K562 (cell line): ENCODE measurements around the gene POLA1. TPM values are rescaled to one million over a fixed set of nuclear protein-coding genes. Genes with fewer than 3 reads are reported as not detected.

Source experiments
- ATAC-seq: fragments of 200-7000 bp; cut with Tn5 transposase; 3 replicates; pipeline ENCODE4 v1.9.1; 2020; ENCODE audit warnings: moderate library complexity
- BruUV-seq: library from RNA; stranded (reverse); fragments of 400-500 nt; replicated peaks from 2 replicates; lab custom pipeline; 2021; lab: Mats Ljungman, UMichigan
- CTCF ChIA-PET: fragments of 300-600 bp; formaldehyde crosslinking; extraction: SDS; loops from one replicate; lab custom pipeline; 2021; ENCODE audit warnings: low intra/inter-chr PET ratio; lab: Yijun Ruan, JAX
- POLR2A ChIA-PET: fragments of 300-600, 350-650 bp; sonication (Branson Sonifier 250); formaldehyde crosslinking; extraction: SDS; loops from one replicate; lab custom pipeline; 2021; ENCODE audit warnings: antibody characterized with exemption, inconsistent platforms; lab: Yijun Ruan, JAX
- DNase-seq, 4 experiments: peaks; one replicate each; pipeline versions ENCODE4 v3.0.0 to v3.0.0-alpha.2; 2011 to 2018; ENCODE audit warnings: low spot score in 3 of 4, mixed read lengths in 3 of 4; ENCODE audit errors: extremely low read depth in 1 of 4
- FAIRE-seq: peaks from 2 replicates; lab custom pipeline; 2011; peaks lifted over from hg19 to GRCh38; lab: Jason Lieb, UNC
- H2AFZ ChIP-seq: 2 replicates; pipeline ENCODE4 v1.6.0; 2011; ENCODE audit warnings: low read depth, low read length, control low read depth, inconsistent platforms
- H3K27ac ChIP-seq: fragments of 200-600 bp; 3 replicates; pipeline ENCODE4 v1.8.0; 2011; ENCODE audit warnings: low read depth, mild to moderate bottlenecking, control low read depth, inconsistent platforms, low read length, moderate library complexity, mixed read lengths; ENCODE audit errors: extremely low read depth
- H3K27me3 ChIP-seq, 2 experiments: fragments of 300-600 bp in 1 of 2; 2 replicates in 1 of 2; 3 replicates in 1 of 2; pipeline versions ENCODE4 v1.6.0 to v1.8.0; 2011; ENCODE audit warnings: inconsistent platforms in 2 of 2, low read length in 2 of 2, mild to moderate bottlenecking in 1 of 2, mixed read lengths in 1 of 2, moderate library complexity in 1 of 2; ENCODE audit not compliant: control insufficient read depth in 2 of 2, insufficient read depth in 2 of 2
- H3K36me3 ChIP-seq: fragments of 300-600 bp; 3 replicates; pipeline ENCODE4 v1.8.0; 2011; ENCODE audit warnings: mild to moderate bottlenecking, low read length, inconsistent platforms; ENCODE audit not compliant: control insufficient read depth, insufficient read depth
- H3K4me1 ChIP-seq, 2 experiments: fragments of 200-600 bp in 1 of 2; replicated peaks in 1 of 2; 2 replicates in 1 of 2; 3 replicates in 1 of 2; pipeline versions ENCODE4 v1.5.1 to v1.8.0; 2011; ENCODE audit warnings: inconsistent platforms in 2 of 2, low read length in 2 of 2, mild to moderate bottlenecking in 1 of 2, mixed read lengths in 1 of 2, moderate library complexity in 1 of 2; ENCODE audit not compliant: control insufficient read depth in 2 of 2, insufficient read depth in 2 of 2
- H3K4me2 ChIP-seq: 2 replicates; pipeline ENCODE4 v1.6.1; 2011; ENCODE audit warnings: low read length, control low read depth, inconsistent platforms, mixed read lengths; ENCODE audit not compliant: insufficient read depth
- H3K4me3 ChIP-seq: fragments of 200-600 bp; sonication (generic), shearing (Covaris generic); 2 replicates; pipeline ENCODE4 v1.5.1; 2016; ENCODE audit warnings: control low read depth, inconsistent platforms
- H3K79me2 ChIP-seq: fragments of 200-600 bp; 3 replicates; pipeline ENCODE4 v1.8.0; 2011; ENCODE audit warnings: low read length, inconsistent platforms; ENCODE audit not compliant: control insufficient read depth, insufficient read depth
- H3K9ac ChIP-seq, 2 experiments: 2 replicates each; pipeline versions ENCODE4 v1.6.0 to v1.6.1; 2011; ENCODE audit warnings: low read depth in 2 of 2, low read length in 2 of 2, control low read depth in 1 of 2, inconsistent platforms in 1 of 2, mild to moderate bottlenecking in 1 of 2, mixed read lengths in 1 of 2; ENCODE audit not compliant: insufficient read depth in 1 of 2
- H3K9me1 ChIP-seq: one replicate; pipeline ENCODE4 v1.6.0; 2011; ENCODE audit warnings: inconsistent platforms, mild to moderate bottlenecking, low read length, moderate library complexity; ENCODE audit not compliant: control insufficient read depth, insufficient read depth
- H3K9me3 ChIP-seq: replicated peaks from 2 replicates; pipeline ENCODE4 v1.5.1; 2011; ENCODE audit warnings: low read depth, low read length, inconsistent platforms; ENCODE audit not compliant: control insufficient read depth, insufficient read depth
- H4K20me1 ChIP-seq: replicated peaks from 2 replicates; pipeline ENCODE4 v1.6.1; 2011; ENCODE audit warnings: low read length, inconsistent platforms, mixed read lengths; ENCODE audit not compliant: control insufficient read depth, insufficient read depth
- CSDE1 ChIP-seq, 2 experiments: fragments of 450-650 bp; IDR thresholded peaks; 2 replicates each; pipeline ENCODE4 v1.6.1; 2016; ENCODE audit warnings: mild to moderate bottlenecking in 1 of 2
- HDGF ChIP-seq: fragments of 450-650 bp; IDR thresholded peaks from 2 replicates; pipeline ENCODE4 v1.6.1; 2016
- KLF13 ChIP-seq: fragments of 450-650 bp; IDR thresholded peaks from 2 replicates; pipeline ENCODE4 v1.6.1; 2016; ENCODE audit warnings: missing genetic modification characterization, low read depth, mild to moderate bottlenecking, missing compliant biosample characterization, moderate library complexity, borderline replicate concordance
- RB1 ChIP-seq: fragments of 450-650 bp; IDR thresholded peaks from 2 replicates; pipeline ENCODE4 v1.6.1; 2017; ENCODE audit warnings: low read depth, mild to moderate bottlenecking
- SMAD4 ChIP-seq: fragments of 250-450 bp; sonication (Bioruptor Pico); conservative IDR thresholded peaks from 2 replicates; pipeline ENCODE4 v1.8.0; 2021; ENCODE audit warnings: inconsistent platforms, mild to moderate bottlenecking, moderate library complexity
- WGBS: fragments of 100-300 bp; shearing (Covaris generic); methylation state at CpG from one replicate; pipeline ENCODE4 v1.1.6; 2016; ENCODE audit warnings: low coverage, mixed read lengths; ENCODE audit not compliant: insufficient coverage; ENCODE audit errors: missing lambda C conversion rate; 5-methylcytosine and 5-hydroxymethylcytosine counted together
- in situ Hi-C: fragments of 300-500 bp; cut with MboI; formaldehyde crosslinking; loops from 4 replicates; pipeline ENCODE4 v1.15.0; 2018; ENCODE audit warnings: inconsistent platforms, mixed read lengths
- intact Hi-C: fragments of 100-400 bp; cut with micrococcal nuclease; formaldehyde crosslinking; loops from 2 replicates; pipeline ENCODE4 v1.14.2; 2022
- polyA plus RNA-seq, 8 experiments: library from polyadenylated mRNA; depleted of rRNA in 4 of 8; stranded (reverse) in 5 of 8; unstranded in 3 of 8; fragments of >200 nt; fragmentation: Nextera tagmentation in 2 of 8; fragmentation: Illumina TruSeq in 1 of 8; extraction: Ambion mirVana in 2 of 8; extraction: Trizol in 1 of 8; gene quantifications; 2 replicates each; pipeline versions ENCODE4 v1.2.1 to v1.2.3, GENCODE V29; 2011 to 2014; ENCODE audit warnings: inconsistent platforms in 1 of 8, missing spikeins in 1 of 8
- total RNA-seq, 7 experiments: library from RNA; depleted of rRNA in 6 of 7; stranded (reverse); fragments of >200 nt in 6 of 7; fragmentation: Illumina TruSeq in 2 of 7; extraction: Trizol in 2 of 7; gene quantifications; 2 replicates each; pipeline versions ENCODE4 v1.2.1 to v1.2.3, GENCODE V29; 2011 to 2021; ENCODE audit warnings: low replicate concordance in 1 of 7
- TF ChIP-seq, protein P1 (sequence below): fragments of 450-650 bp; IDR thresholded peaks from 2 replicates; pipeline ENCODE4 v1.6.1; 2016; ENCODE audit warnings: low read depth
- TF ChIP-seq, protein P2 (sequence below), 2 experiments: fragments of 200-800 bp in 1 of 2; sonication (Bioruptor generic) in 1 of 2; sonication (generic) in 1 of 2; formaldehyde crosslinking in 1 of 2; IDR thresholded peaks in 1 of 2; conservative IDR thresholded peaks in 1 of 2; 2 replicates each; pipeline versions ENCODE4 v1.5.0 to v1.6.1; 2016 to 2020; ENCODE audit warnings: missing compliant biosample characterization in 1 of 2, missing genetic modification characterization in 1 of 2, missing genetic modification reagents in 1 of 2
- TF ChIP-seq, protein P3 (sequence below): sonication (generic); formaldehyde crosslinking; IDR thresholded peaks from 2 replicates; pipeline ENCODE4 v1.8.0; 2022; ENCODE audit warnings: missing genetic modification reagents, mild to moderate bottlenecking, moderate library complexity, borderline replicate concordance
- TF ChIP-seq, protein P4 (sequence below): sonication (generic); formaldehyde crosslinking; IDR thresholded peaks from 2 replicates; pipeline ENCODE4 v1.9.0; 2022; ENCODE audit warnings: mild to moderate bottlenecking, missing genetic modification reagents

The POLA1 gene
- total and polyA plus RNA-seq, 9 of the 15 experiments (the other 6 are each of a cell fraction or from before 2014, with no cell fraction given), result 8.6 to 48.4 (median 27.4) TPM

- peaks cover 0 to 15% of the 10 kb centered on the region in 2 experiments; a peak in 3 of 5 replicates for H3K4me1 ChIP-seq
- DNase-seq (no peak), ATAC-seq (no peak), FAIRE-seq (no peak)
- no peaks in the 10 kb centered on the region for H3K36me3 ChIP-seq
- in situ Hi-C loops (no loop called here), intact Hi-C loops (loop anchor here (5.0 kb wide), 2 partner anchors 118 to 272 kb away; no protein-coding TSS in a partner anchor)
- TF ChIP-seq, protein P1, sequence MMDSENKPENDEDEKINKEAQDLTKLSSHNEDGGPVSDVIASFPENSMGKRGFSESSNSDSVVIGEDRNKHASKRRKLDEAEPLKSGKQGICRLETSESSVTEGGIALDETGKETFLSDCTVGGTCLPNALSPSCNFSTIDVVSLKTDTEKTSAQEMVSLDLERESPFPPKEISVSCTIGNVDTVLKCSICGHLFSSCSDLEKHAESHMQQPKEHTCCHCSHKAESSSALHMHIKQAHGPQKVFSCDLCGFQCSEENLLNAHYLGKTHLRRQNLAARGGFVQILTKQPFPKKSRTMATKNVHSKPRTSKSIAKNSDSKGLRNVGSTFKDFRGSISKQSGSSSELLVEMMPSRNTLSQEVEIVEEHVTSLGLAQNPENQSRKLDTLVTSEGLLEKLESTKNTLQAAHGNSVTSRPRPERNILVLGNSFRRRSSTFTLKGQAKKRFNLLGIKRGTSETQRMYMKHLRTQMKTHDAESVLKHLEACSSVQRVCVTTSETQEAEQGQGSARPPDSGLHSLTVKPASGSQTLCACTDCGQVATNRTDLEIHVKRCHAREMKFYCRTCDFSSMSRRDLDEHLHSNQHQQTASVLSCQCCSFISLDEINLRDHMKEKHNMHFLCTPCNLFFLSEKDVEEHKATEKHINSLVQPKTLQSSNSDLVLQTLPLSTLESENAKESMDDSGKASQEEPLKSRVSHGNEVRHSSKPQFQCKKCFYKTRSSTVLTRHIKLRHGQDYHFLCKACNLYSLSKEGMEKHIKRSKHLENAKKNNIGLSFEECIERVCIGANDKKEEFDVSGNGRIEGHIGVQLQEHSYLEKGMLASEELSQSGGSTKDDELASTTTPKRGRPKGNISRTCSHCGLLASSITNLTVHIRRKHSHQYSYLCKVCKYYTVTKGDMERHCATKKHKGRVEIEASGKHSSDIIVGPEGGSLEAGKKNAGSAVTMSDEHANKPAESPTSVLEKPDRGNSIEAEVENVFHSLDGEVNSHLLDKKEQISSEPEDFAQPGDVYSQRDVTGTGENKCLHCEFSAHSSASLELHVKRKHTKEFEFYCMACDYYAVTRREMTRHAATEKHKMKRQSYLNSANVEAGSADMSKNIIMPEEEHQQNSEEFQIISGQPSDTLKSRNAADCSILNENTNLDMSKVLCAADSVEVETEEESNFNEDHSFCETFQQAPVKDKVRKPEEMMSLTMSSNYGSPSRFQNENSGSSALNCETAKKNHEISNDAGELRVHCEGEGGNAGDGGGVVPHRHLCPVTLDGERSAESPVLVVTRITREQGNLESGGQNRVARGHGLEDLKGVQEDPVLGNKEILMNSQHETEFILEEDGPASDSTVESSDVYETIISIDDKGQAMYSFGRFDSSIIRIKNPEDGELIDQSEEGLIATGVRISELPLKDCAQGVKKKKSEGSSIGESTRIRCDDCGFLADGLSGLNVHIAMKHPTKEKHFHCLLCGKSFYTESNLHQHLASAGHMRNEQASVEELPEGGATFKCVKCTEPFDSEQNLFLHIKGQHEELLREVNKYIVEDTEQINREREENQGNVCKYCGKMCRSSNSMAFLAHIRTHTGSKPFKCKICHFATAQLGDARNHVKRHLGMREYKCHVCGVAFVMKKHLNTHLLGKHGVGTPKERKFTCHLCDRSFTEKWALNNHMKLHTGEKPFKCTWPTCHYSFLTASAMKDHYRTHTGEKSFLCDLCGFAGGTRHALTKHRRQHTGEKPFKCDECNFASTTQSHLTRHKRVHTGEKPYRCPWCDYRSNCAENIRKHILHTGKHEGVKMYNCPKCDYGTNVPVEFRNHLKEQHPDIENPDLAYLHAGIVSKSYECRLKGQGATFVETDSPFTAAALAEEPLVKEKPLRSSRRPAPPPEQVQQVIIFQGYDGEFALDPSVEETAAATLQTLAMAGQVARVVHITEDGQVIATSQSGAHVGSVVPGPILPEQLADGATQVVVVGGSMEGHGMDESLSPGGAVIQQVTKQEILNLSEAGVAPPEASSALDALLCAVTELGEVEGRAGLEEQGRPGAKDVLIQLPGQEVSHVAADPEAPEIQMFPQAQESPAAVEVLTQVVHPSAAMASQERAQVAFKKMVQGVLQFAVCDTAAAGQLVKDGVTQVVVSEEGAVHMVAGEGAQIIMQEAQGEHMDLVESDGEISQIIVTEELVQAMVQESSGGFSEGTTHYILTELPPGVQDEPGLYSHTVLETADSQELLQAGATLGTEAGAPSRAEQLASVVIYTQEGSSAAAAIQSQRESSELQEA, result no peak
- TF ChIP-seq, protein P2, sequence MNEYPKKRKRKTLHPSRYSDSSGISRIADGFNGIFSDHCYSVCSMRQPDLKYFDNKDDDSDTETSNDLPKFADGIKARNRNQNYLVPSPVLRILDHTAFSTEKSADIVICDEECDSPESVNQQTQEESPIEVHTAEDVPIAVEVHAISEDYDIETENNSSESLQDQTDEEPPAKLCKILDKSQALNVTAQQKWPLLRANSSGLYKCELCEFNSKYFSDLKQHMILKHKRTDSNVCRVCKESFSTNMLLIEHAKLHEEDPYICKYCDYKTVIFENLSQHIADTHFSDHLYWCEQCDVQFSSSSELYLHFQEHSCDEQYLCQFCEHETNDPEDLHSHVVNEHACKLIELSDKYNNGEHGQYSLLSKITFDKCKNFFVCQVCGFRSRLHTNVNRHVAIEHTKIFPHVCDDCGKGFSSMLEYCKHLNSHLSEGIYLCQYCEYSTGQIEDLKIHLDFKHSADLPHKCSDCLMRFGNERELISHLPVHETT (CRISPR knock-in tag; conservative IDR thresholded peaks at IDR 0.05 in 1 of 2, IDR thresholded peaks at IDR 0.05 in 1 of 2), result no peak
- TF ChIP-seq SMAD4 (CRISPR knock-in tag), result no peak
- TF ChIP-seq, protein P3, sequence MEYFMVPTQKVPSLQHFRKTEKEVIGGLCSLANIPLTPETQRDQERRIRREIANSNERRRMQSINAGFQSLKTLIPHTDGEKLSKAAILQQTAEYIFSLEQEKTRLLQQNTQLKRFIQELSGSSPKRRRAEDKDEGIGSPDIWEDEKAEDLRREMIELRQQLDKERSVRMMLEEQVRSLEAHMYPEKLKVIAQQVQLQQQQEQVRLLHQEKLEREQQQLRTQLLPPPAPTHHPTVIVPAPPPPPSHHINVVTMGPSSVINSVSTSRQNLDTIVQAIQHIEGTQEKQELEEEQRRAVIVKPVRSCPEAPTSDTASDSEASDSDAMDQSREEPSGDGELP (CRISPR knock-in tag), result no peak
- TF ChIP-seq RB1, result no peak
- no peak for TF ChIP-seq CSDE1 (IDR thresholded peaks at IDR 0.05)
- no peak for TF ChIP-seq HDGF
- TF ChIP-seq KLF13, result no peak
- TF ChIP-seq, protein P4, sequence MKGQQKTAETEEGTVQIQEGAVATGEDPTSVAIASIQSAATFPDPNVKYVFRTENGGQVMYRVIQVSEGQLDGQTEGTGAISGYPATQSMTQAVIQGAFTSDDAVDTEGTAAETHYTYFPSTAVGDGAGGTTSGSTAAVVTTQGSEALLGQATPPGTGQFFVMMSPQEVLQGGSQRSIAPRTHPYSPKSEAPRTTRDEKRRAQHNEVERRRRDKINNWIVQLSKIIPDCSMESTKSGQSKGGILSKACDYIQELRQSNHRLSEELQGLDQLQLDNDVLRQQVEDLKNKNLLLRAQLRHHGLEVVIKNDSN (CRISPR knock-in tag), result no peak
- no peaks in the 10 kb centered on the region for H3K79me2 ChIP-seq
- no peak overlapping the region for H3K4me2 ChIP-seq
- H4K20me1 ChIP-seq, result no peaks in the 10 kb centered on the region
- H2AFZ ChIP-seq, result no peak overlapping the region
- no peaks in the 10 kb centered on the region for H3K9me1 ChIP-seq
- POLR2A ChIA-PET, result no interaction called here
- no peak overlapping the region for H3K9ac ChIP-seq
- no peak overlapping the region for H3K4me3 ChIP-seq
- CTCF ChIA-PET, result interaction anchor here (0.6 kb wide), 1 partner anchor 16 kb away, joined by 3 read pairs; no protein-coding TSS in a partner anchor
- no peak overlapping the region for H3K27ac ChIP-seq
- no peaks in the 10 kb centered on the region for H3K9me3 ChIP-seq
- WGBS, result 0% methylated on average over 1 of the region's 1 CpG
- H3K27me3 ChIP-seq, result peaks cover 23 to 41% of the 10 kb centered on the region in 2 experiments
- BruUV-seq, result no TSS peak
Observed at GRCh38 chrX:25023908-25024307, 330.2 kb downstream of the POLA1 start.
